ENCODE results near the gene ZNF213. TPM values are rescaled to one million over a fixed set of nuclear protein-coding genes. Genes with fewer than 3 reads are reported as not detected.
"Not testable (repeated sequence)": the region's sequence is repeated elsewhere in the genome, so short reads cannot be mapped to it uniquely, and the experiment has no call there.

The ZNF213 gene
- total and polyA plus RNA-seq, 4 donors, result 7.8 to 13.1 (median 11.5) TPM

- no peaks in the 10 kb centered on the region for H3K9me3 ChIP-seq (ENCODE audit: control insufficient read depth in 4 of 4, insufficient read depth in 3 of 4, low read length in 3 of 4)
- no peaks in the 10 kb centered on the region for H3K27me3 ChIP-seq (ENCODE audit: control insufficient read depth in 3 of 3, insufficient read depth in 3 of 3, low read length in 2 of 3)
- no peak overlapping the region for H3K9ac ChIP-seq (ENCODE audit: insufficient read depth in 1 of 2, low read length in 2 of 2)
- no peak for ATAC-seq (ENCODE audit: insufficient read depth, low FRiP score)
- WGBS, 2 donors, result 93 to 94% methylated on average over 14 of the region's 14 CpGs
- peaks cover 0 to 8% (median 0%) of the 10 kb centered on the region in 5 donors for H3K4me1 ChIP-seq (ENCODE audit: control insufficient read depth in 5 of 5, insufficient read depth in 5 of 5, low read length in 5 of 5)
- H3K27ac ChIP-seq (ENCODE audit: low read depth in 1 of 2, low read length in 1 of 2), result no peak overlapping the region
- no peak for DNase-seq
- H3K4me3 ChIP-seq, result no peak overlapping the region
- no peak for TF ChIP-seq CTCF (IDR thresholded peaks at IDR 0.05; ENCODE audit: control extremely low read depth, extremely low read depth)
- peaks cover 0 to 44% (median 7%) of the 10 kb centered on the region in 4 donors for H3K36me3 ChIP-seq (ENCODE audit: control insufficient read depth in 4 of 4, insufficient read depth in 4 of 4, low read length in 4 of 4)
These were observed 4.1 kb downstream of the ZNF213 start for GRCh38 chr16:3138823-3139426.

GRCh38 chr16:3139561-3139960 lies 4.7 kb downstream of the ZNF213 start:
- H3K36me3 ChIP-seq (ENCODE audit: control insufficient read depth in 4 of 4, insufficient read depth in 4 of 4, low read length in 4 of 4), result peaks cover 0 to 44% (median 5%) of the 10 kb centered on the region in 4 donors
- WGBS, 2 donors, result 93 to 97% methylated on average over 9 of the region's 9 CpGs
- H3K4me1 ChIP-seq (ENCODE audit: control insufficient read depth in 5 of 5, insufficient read depth in 5 of 5, low read length in 5 of 5); H3K9me3 ChIP-seq (ENCODE audit: control insufficient read depth in 4 of 4, insufficient read depth in 3 of 4, low read length in 3 of 4); H3K9ac ChIP-seq (ENCODE audit: insufficient read depth in 1 of 2, low read length in 2 of 2); ATAC-seq (ENCODE audit: insufficient read depth, low FRiP score); H3K27ac ChIP-seq (ENCODE audit: low read depth in 1 of 2, low read length in 1 of 2); H3K4me3 ChIP-seq; H3K27me3 ChIP-seq (ENCODE audit: control insufficient read depth in 3 of 3, insufficient read depth in 3 of 3, low read length in 2 of 3); DNase-seq: not testable (repeated sequence)

GRCh38 chr16:3140603-3141427 lies 6.0 kb downstream of the ZNF213 start:
- no peak overlapping the region for H3K27ac ChIP-seq (ENCODE audit: low read depth in 1 of 2, low read length in 1 of 2)
- peaks cover 0 to 4% (median 0%) of the 10 kb centered on the region in 5 donors for H3K4me1 ChIP-seq (ENCODE audit: control insufficient read depth in 5 of 5, insufficient read depth in 5 of 5, low read length in 5 of 5)
- H3K9me3 ChIP-seq (ENCODE audit: control insufficient read depth in 4 of 4, insufficient read depth in 3 of 4, low read length in 3 of 4), result no peaks in the 10 kb centered on the region
- 95 to 96% methylated on average over 66 to 69 of the region's 69 CpGs for WGBS, 2 donors
- no peak overlapping the region for H3K4me3 ChIP-seq
- no peak for ATAC-seq (ENCODE audit: insufficient read depth, low FRiP score)
- no peaks in the 10 kb centered on the region for H3K27me3 ChIP-seq (ENCODE audit: control insufficient read depth in 3 of 3, insufficient read depth in 3 of 3, low read length in 2 of 3)
- H3K9ac ChIP-seq (ENCODE audit: insufficient read depth in 1 of 2, low read length in 2 of 2), result no peak overlapping the region
- DNase-seq, result no peak
- H3K36me3 ChIP-seq (ENCODE audit: control insufficient read depth in 4 of 4, insufficient read depth in 4 of 4, low read length in 4 of 4), result peaks cover 0 to 44% (median 5%) of the 10 kb centered on the region in 4 donors
- no peak for TF ChIP-seq CTCF (IDR thresholded peaks at IDR 0.05; ENCODE audit: control extremely low read depth, extremely low read depth)

DNA sequence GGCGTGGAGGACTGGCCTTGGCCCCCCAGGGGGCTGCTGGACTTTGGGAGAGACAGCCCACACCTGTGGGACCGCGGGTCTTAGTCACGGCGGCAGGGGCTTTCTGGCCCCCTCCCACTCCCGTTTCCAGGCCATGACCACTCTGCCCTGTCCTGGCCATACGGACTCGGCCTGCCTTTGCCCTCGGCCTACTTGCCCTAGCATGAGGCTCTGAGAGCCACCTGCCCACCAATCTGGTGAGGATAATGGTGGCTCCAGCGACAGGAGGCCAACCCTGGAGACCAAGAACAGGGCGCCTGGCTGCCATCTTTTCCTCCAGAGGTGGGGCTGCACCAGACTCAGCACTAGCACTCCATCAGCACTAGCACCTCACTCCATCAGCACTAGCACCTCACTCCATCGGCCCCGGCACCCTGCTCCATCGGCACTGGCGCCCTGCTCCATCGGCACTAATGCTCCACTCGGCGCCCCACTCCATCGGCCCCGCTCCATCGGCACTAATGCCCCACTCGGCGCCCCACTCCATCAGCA lies 7.0 kb downstream of the ZNF213 start:
- 96 to 98% methylated on average over 23 of the region's 23 CpGs for WGBS, 2 donors
- no peak overlapping the region for H3K27ac ChIP-seq (ENCODE audit: low read depth in 1 of 2, low read length in 1 of 2)
- DNase-seq (no peak), ATAC-seq (ENCODE audit: insufficient read depth, low FRiP score) (no peak)
- no peak overlapping the region for H3K4me3 ChIP-seq
- H3K4me1 ChIP-seq (ENCODE audit: control insufficient read depth in 5 of 5, insufficient read depth in 5 of 5, low read length in 5 of 5), result no peaks in the 10 kb centered on the region
- no peaks in the 10 kb centered on the region for H3K9me3 ChIP-seq (ENCODE audit: control insufficient read depth in 4 of 4, insufficient read depth in 3 of 4, low read length in 3 of 4)
- no peak overlapping the region for H3K9ac ChIP-seq (ENCODE audit: insufficient read depth in 1 of 2, low read length in 2 of 2)
- peaks cover 0 to 44% (median 5%) of the 10 kb centered on the region in 4 donors for H3K36me3 ChIP-seq (ENCODE audit: control insufficient read depth in 4 of 4, insufficient read depth in 4 of 4, low read length in 4 of 4)
- H3K27me3 ChIP-seq (ENCODE audit: control insufficient read depth in 3 of 3, insufficient read depth in 3 of 3, low read length in 2 of 3), result no peaks in the 10 kb centered on the region
- no peak for TF ChIP-seq CTCF (IDR thresholded peaks at IDR 0.05; ENCODE audit: control extremely low read depth, extremely low read depth)
